Measurements from ENCODE around the gene TMEM236. TPM values are rescaled to one million over a fixed set of nuclear protein-coding genes. Genes with fewer than 3 reads are reported as not detected.

The TMEM236 gene
- total RNA-seq, 1 experiment from 2014 or later: 0.24 TPM

- Histone ChIP-seq H3K4me1 (replicated peaks; ENCODE audit: insufficient read depth) (peaks cover 9% of the 10 kb centered on the region), H3K36me3 (ENCODE audit: low read depth) (no peaks in the 10 kb centered on the region), H3K9me3 (ENCODE audit: insufficient read depth, low read depth) (no peaks in the 10 kb centered on the region), H3K79me2 (ENCODE audit: low read depth) (no peaks in the 10 kb centered on the region), H3K4me3 (no peak overlapping the region), H3F3A (ENCODE audit: insufficient read depth, low read depth) (no peaks in the 10 kb centered on the region), H3K27ac (no peak overlapping the region), H2AFZ (no peak overlapping the region), H3K27me3 (ENCODE audit: insufficient read depth, low read depth) (no peaks in the 10 kb centered on the region), H3K4me2 (no peak overlapping the region), H3K9me2 (ENCODE audit: insufficient read depth) (no peaks in the 10 kb centered on the region), H4K20me1 (ENCODE audit: insufficient read depth) (no peaks in the 10 kb centered on the region)
- peak in 1 of 2 experiments; percentile 15 for DNase-seq
- no TSS peak for BruUV-seq (replicated peaks)
- TF ChIP-seq CTCF (conservative IDR thresholded peaks at IDR 0.05) (no peak), EZH2 (IDR thresholded peaks at IDR 0.05; ENCODE audit: low read depth) (no peak)
- CTCF ChIA-PET: no interaction called here
- POLR2A ChIA-PET (ENCODE audit: unreplicated experiment): no interaction called here
- intact Hi-C loops (cut with micrococcal nuclease; ENCODE audit: unreplicated experiment): loop anchor here (5.0 kb wide), 2 partner anchors 42 to 142 kb away; partner anchors contain the start of gene STAM
Observed at GRCh38 chr10:17784688-17785087, 32.7 kb downstream of the TMEM236 start.

- Histone ChIP-seq H2AFZ (no peak overlapping the region), H3K4me1 (replicated peaks; ENCODE audit: insufficient read depth) (peaks cover 9% of the 10 kb centered on the region), H3K9me3 (ENCODE audit: insufficient read depth, low read depth) (no peaks in the 10 kb centered on the region), H3K4me2 (no peak overlapping the region), H4K20me1 (ENCODE audit: insufficient read depth) (no peaks in the 10 kb centered on the region), H3K27me3 (ENCODE audit: insufficient read depth, low read depth) (no peaks in the 10 kb centered on the region), H3F3A (ENCODE audit: insufficient read depth, low read depth) (no peaks in the 10 kb centered on the region), H3K4me3 (no peak overlapping the region), H3K9me2 (ENCODE audit: insufficient read depth) (no peaks in the 10 kb centered on the region), H3K79me2 (ENCODE audit: low read depth) (no peaks in the 10 kb centered on the region), H3K36me3 (ENCODE audit: low read depth) (no peaks in the 10 kb centered on the region), H3K27ac (no peak overlapping the region)
- DNase-seq: no peak
- BruUV-seq (replicated peaks): no TSS peak
- ChIA-PET CTCF (no interaction called here), POLR2A (ENCODE audit: unreplicated experiment) (no interaction called here)
- TF ChIP-seq CTCF (conservative IDR thresholded peaks at IDR 0.05) (no peak), EZH2 (IDR thresholded peaks at IDR 0.05; ENCODE audit: low read depth) (no peak)
- intact Hi-C loops (cut with micrococcal nuclease; ENCODE audit: unreplicated experiment): no loop called here
Observed at GRCh38 chr10:17785276-17785930, 33.4 kb downstream of the TMEM236 start.

GRCh38 chr10:17787087-17787961, 35.3 kb downstream of the TMEM236 start:
- peaks cover 9% of the 10 kb centered on the region for H3K4me1 ChIP-seq (replicated peaks; ENCODE audit: insufficient read depth)
- H3K79me2 ChIP-seq (ENCODE audit: low read depth): no peaks in the 10 kb centered on the region
- peak; percentile 54 to 86 for DNase-seq
- H3K27ac ChIP-seq: no peak overlapping the region
- no peak for TF ChIP-seq EZH2 (IDR thresholded peaks at IDR 0.05; ENCODE audit: low read depth)
- H3K9me3 ChIP-seq (ENCODE audit: insufficient read depth, low read depth): no peaks in the 10 kb centered on the region
- no peaks in the 10 kb centered on the region for H3K9me2 ChIP-seq (ENCODE audit: insufficient read depth)
- BruUV-seq (replicated peaks): TSS peak; percentile 93
- H3K36me3 ChIP-seq (ENCODE audit: low read depth): no peaks in the 10 kb centered on the region
- H2AFZ ChIP-seq: no peak overlapping the region
- H4K20me1 ChIP-seq (ENCODE audit: insufficient read depth): no peaks in the 10 kb centered on the region
- H3K4me3 ChIP-seq: no peak overlapping the region
- H3F3A ChIP-seq (ENCODE audit: insufficient read depth, low read depth): no peaks in the 10 kb centered on the region
- peak overlapping the region; percentile 47 for H3K4me2 ChIP-seq
- intact Hi-C loops (cut with micrococcal nuclease; ENCODE audit: unreplicated experiment): loop anchor here (1.0 kb wide), 2 partner anchors 48 to 136 kb away; no protein-coding TSS in a partner anchor
- H3K27me3 ChIP-seq (ENCODE audit: insufficient read depth, low read depth): no peaks in the 10 kb centered on the region
- CTCF ChIA-PET: interaction anchor here (0.6 to 1.0 kb wide), 2 partner anchors 60 to 140 kb away, joined by 3 read pairs; no protein-coding TSS in a partner anchor
- POLR2A ChIA-PET (ENCODE audit: unreplicated experiment): interaction anchor here (0.6 kb wide), 3 partner anchors 70 to 203 kb away, joined by 3 to 5 read pairs (median 4); no protein-coding TSS in a partner anchor

Measured in PC-9 (cell line).